NCI-H1092 treated with DMSO at 0.1 percent for 48 hours (cell line): Measurements from ENCODE around the gene NBPF11.
A peak's percentile ranks its signal among the peaks of the same experiment; 100 is the strongest.
"Not testable (repeated sequence)": the region's sequence is repeated elsewhere in the genome, so short reads cannot be mapped to it uniquely, and the experiment has no call there.

Source experiments
- DNase-seq: peaks from one replicate; lab custom pipeline; 2025; lab: John Stamatoyannopoulos, UW

The NBPF11 gene

DNA sequence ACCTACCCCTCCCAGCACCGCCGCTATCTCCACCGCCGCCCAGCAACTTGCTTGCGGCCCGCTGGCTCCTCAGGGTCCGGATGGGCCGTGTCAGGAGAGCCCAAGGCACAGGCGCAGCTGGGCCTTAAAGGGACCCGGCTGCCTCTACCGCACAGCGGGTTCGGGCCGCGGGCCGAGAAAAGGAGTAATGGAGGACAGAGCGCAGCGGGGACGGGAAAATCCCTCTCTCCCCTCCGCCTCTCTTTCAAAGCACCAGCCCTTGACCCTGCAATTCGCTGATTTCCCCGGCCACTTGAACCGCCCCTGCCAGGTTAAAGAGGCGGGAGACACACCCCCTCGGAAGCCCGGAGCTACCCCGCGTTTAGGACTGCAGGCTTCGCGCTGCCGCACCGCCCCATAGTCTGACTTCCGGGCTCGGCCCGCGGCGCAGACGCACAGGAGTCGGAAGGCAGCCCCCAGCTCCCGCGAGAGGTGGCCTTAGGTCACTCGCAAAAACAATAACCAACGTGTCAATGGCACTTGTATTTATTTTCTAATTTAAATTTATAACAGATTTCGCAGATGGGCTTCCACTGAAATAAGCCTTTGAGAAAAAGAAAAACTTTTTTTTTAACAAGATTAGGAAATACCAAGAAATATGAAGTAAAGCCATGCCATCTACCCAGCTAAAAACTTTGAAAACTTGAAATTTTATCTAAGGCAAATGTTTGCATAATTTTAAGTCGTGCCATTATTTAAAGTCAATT lies at the start of gene NBPF11:
Gene NBPF11 (minus strand): TSS at position 371 of the 746 bp plus-strand sequence. CDS start 25,278 bp downstream, outside the sequence.
- peak; percentile 83 for DNase-seq

DNA sequence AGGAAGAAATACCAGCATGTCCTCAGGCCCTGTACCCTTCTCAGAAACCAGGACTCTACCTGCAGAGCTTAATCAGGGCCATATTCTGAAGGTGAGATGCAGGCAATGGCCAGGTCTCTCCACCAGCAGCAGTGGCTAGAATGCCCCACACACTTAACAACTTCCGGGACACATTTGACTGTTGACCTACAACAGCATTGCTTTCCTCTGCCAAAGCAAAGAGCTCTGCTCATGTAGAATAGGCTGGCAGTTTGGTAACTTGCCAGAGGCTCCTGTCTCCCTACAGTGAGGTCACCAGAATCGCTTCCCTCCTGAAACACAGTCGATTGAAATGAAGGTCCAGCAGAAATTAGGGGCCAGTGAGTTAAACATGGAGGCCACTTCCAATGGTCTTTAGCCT lies 45.3 kb upstream of the NBPF11 start:
- DNase-seq, result not testable (repeated sequence)

GRCh38 chr1:148196949-148197348 lies 44.9 kb upstream of the NBPF11 start:
- not testable (repeated sequence) for DNase-seq

GRCh38 chr1:148195115-148195514 lies 43.0 kb upstream of the NBPF11 start:
- not testable (repeated sequence) for DNase-seq

DNA sequence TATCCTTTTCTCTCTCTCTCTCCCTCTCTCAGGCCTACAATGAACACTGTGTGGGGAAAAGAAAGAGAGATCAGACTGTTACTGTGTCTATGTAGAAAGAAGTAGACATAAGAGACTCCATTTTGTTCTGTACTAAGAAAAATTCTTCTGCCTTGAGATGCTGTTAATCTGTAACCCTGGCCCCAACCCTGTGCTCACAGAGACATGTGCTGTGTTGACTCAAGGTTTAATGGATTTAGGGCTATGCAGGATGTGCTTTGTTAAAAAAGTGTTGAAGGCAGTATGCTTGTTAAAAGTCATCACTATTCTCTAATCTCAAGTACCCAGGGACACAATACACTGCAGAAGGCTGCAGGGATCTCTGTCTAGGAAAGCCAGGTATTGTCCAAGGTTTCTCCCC lies 36.7 kb upstream of the NBPF11 start:
- DNase-seq, result not testable (repeated sequence)

GRCh38 chr1:148178682-148179081 lies 26.6 kb upstream of the NBPF11 start:
- not testable (repeated sequence) for DNase-seq

DNA sequence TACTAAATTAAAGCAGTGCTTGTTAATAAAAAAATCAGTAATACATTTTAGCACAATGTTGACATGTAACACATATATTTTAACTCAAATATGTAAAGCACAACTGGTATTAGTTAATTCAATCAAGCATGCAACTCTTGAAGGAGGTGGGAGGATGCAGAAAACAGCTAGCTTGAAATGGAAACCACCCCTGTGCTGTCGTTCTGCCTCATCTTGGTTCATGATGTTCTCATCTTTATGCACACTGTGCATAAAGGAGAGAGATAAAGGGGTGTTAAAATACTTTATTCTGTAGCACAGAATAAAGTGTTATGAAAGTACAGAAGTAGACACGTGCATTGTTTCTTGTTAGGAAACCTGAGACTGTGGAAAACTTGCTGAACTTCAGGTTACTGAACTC lies 23.3 kb upstream of the NBPF11 start:
- not testable (repeated sequence) for DNase-seq

GRCh38 chr1:148171995-148172394 lies 19.9 kb upstream of the NBPF11 start:
- DNase-seq, result not testable (repeated sequence)

- DNase-seq, result no peak
Measured at GRCh38 chr1:148166558-148167492, 14.7 kb upstream of the NBPF11 start.

GRCh38 chr1:148162363-148162762 lies 10.3 kb upstream of the NBPF11 start:
- no peak for DNase-seq

DNA sequence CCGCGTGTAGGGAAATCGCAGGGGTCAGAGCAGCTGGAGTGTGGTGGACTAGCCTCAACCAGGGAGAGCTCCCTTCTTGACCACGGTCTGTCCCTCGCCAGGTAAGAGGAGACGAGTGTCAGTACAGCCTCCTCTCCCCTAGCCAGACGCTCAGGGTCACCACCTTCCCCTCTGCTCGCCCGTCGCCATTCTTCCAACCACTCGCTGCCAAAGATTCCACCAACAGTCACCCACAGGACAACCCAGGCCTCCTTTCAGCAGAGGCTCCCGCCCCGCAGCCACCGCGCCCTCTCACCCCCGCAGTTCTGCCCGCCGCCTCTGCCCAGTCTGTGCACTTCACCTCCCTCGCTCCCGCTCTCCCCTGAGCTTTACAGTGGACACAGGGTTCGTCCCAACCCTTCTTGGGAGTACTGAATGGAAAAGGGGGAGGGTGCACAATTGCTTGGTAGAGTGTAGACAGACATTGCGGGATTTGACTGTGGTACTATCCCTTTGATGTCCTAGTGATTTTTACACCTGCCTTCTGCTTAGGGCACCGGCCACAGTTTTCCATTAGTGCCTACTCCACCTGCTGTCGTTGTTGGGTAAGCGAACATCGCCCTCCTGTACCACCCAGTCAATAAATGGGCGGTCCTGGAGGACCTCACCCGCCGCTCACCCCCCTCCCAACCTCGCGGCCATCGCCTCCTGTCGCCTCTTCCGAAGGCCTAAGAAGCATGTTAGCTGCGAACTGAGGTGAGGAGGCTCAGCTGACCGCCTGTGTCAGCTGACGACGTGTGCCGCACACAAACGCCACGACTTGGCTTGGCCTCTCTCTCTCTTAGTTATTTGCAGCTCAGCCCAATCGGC lies 9.2 kb upstream of the NBPF11 start:
- no peak for DNase-seq

GRCh38 chr1:148160343-148161052 lies 8.4 kb upstream of the NBPF11 start:
- no peak for DNase-seq

DNA sequence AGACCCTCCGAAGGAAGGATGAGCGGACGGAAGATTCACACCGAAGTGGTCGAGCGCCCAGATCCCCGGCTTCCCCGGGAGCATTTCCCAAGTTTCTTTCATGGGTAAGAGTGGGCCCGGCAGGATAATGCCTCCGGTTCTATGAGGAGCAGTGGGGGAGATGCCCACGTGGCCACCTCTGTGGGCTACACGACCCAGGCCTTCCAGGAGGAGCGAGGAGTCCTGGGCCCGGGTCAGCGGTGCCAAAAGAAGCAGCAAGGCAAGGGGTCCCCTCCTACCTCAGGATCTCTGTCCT lies 7.9 kb upstream of the NBPF11 start:
- no peak for DNase-seq

- no peak for DNase-seq
Measured at GRCh38 chr1:148158341-148159003, 6.4 kb upstream of the NBPF11 start.

DNA sequence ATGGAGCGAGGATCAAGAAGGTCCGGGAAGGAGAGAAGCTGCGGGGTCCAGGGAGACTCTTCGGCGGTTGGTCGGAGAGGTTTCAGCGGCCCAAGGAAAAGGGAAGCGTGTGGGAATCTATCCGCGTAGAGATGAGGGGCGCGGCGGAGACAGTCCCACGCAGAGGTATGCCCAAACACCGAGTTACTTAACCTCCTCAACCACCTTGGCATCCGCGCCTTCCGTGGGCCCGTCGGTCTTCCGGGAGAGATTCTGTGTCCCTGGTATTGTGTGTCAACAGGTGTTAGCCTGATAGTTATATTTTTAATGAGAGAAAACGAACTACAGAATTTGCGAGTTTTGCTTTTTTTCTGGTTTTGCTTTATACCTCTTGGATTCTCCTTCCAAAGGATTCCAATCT lies 5.7 kb upstream of the NBPF11 start:
- DNase-seq, result not testable (repeated sequence)

DNA sequence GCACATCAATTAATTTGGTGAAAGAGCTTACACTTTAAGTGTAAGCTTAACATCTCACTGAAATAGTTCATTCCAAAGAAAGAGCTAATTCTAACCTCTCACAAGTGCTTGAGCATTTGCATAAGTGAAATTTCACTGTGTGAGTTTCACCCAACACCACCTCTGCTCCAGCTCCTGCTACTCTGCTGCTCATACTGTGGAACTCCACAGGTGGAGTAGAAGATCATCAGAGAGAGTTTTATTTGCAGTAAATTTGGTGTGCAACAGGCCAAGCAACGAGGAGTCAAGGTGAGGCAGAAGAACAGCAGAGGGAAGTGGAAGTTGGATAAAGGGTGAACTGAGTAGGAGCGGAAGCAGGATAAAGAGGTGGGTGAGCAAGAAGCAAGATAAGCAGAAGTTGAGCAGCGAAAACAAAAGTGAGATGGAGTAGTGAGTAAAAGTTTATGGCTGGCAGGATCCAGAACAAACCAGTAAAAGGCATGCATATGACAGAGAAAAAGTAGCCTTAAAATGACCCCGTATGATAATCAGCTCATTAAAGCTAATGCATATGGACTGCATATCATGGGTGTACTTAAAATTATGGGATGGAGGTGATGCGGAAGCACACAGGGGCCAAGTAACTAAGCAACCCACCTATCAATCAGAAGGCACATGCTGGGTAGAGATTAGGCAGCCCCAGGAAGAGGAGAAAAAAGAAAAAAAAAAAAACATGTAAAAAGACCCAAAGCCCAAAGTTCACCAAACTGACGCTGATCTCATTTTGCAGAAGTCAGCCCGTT lies 3.6 kb upstream of the NBPF11 start:
- not testable (repeated sequence) for DNase-seq

DNA sequence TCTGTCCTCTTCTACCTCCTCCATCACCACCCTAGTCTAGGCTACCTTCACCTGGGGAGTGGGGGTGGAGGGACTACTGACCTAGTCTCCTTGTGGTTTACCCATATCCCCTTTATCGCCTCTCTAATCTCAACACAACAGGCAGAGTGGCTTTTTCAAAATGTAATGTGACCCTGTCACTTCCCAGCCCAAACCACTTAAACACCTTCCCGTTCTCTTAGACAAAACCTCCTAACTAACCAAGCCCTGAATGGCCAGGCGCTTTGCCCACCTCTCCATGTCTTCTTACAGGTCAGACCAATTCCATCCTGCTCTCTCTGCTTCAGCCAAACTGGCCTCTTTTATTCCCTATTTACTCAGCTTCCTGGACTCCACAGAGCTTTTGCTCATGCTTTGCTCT lies 714 bp upstream of the NBPF11 start:
- not testable (repeated sequence) for DNase-seq

- not testable (repeated sequence) for DNase-seq
Measured at GRCh38 chr1:148151371-148151819, 686 bp downstream of the NBPF11 start.

GRCh38 chr1:148150945-148151344 lies 1.1 kb downstream of the NBPF11 start:
- DNase-seq, result not testable (repeated sequence)

- DNase-seq, result not testable (repeated sequence)
Measured at GRCh38 chr1:148150014-148150413, 2.1 kb downstream of the NBPF11 start.
